Measurements from ENCODE around the gene TSPOAP1.

DNA sequence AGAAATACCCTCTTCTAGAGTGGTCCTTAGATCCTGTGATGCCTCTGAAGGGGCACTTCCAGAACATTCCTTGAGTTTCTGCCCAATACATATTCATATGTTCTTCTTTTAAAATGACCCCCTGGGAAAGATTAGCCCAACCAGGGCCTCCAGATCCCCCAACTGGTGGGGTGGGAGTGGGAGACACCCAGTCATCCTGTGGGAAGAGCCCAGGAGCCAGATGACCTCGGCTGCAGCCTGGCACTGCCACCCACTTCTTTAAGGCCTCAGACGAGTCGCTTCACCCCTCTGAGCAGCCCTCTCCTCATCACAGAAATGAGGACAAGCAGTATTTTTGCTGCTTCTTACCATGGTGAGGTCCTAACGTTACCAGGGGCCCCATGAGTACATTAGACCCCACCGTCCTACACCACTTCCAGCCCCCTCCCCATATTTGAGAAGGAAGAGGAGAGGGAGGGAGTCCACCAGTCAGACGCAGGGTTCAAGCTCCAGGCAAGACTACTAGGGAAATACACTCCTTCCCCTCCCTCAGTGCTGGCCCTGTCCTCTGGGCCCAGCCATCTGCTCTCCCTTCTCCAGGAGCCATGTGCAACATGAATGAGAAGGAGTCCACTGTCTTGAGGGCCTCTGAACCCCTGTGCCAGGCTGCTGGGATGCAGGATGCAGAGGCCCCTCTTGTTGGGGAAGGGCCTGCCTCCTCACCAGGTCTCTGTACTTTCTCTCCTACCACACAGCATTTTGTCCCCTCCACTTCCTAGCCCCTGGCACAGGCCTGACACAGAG lies 59.6 kb downstream of the TSPOAP1 start:
- TF ChIP-seq, protein P1, sequence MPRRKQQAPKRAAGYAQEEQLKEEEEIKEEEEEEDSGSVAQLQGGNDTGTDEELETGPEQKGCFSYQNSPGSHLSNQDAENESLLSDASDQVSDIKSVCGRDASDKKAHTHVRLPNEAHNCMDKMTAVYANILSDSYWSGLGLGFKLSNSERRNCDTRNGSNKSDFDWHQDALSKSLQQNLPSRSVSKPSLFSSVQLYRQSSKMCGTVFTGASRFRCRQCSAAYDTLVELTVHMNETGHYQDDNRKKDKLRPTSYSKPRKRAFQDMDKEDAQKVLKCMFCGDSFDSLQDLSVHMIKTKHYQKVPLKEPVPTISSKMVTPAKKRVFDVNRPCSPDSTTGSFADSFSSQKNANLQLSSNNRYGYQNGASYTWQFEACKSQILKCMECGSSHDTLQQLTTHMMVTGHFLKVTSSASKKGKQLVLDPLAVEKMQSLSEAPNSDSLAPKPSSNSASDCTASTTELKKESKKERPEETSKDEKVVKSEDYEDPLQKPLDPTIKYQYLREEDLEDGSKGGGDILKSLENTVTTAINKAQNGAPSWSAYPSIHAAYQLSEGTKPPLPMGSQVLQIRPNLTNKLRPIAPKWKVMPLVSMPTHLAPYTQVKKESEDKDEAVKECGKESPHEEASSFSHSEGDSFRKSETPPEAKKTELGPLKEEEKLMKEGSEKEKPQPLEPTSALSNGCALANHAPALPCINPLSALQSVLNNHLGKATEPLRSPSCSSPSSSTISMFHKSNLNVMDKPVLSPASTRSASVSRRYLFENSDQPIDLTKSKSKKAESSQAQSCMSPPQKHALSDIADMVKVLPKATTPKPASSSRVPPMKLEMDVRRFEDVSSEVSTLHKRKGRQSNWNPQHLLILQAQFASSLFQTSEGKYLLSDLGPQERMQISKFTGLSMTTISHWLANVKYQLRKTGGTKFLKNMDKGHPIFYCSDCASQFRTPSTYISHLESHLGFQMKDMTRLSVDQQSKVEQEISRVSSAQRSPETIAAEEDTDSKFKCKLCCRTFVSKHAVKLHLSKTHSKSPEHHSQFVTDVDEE (CRISPR knock-in tag; IDR thresholded peaks at IDR 0.05), result no peak
- TF ChIP-seq ZNF565 (CRISPR knock-in tag; conservative IDR thresholded peaks at IDR 0.05; ENCODE audit: low read depth), result no peak
- no peak for TF ChIP-seq ZFP3 (CRISPR knock-in tag; IDR thresholded peaks at IDR 0.05)
- TF ChIP-seq ESRRG (CRISPR knock-in tag; IDR thresholded peaks at IDR 0.05), result no peak
- TF ChIP-seq TCF4 (CRISPR knock-in tag; IDR thresholded peaks at IDR 0.05; ENCODE audit: borderline replicate concordance), result no peak
- no peak for TF ChIP-seq TOX (CRISPR knock-in tag; IDR thresholded peaks at IDR 0.05; ENCODE audit: borderline replicate concordance)
- no peak for TF ChIP-seq OSR1 (CRISPR knock-in tag; IDR thresholded peaks at IDR 0.05)
- TF ChIP-seq ZNF8 (CRISPR knock-in tag; IDR thresholded peaks at IDR 0.05), result no peak
- no peak for TF ChIP-seq ZFP30 (CRISPR knock-in tag; IDR thresholded peaks at IDR 0.05)
- TF ChIP-seq, protein P2, sequence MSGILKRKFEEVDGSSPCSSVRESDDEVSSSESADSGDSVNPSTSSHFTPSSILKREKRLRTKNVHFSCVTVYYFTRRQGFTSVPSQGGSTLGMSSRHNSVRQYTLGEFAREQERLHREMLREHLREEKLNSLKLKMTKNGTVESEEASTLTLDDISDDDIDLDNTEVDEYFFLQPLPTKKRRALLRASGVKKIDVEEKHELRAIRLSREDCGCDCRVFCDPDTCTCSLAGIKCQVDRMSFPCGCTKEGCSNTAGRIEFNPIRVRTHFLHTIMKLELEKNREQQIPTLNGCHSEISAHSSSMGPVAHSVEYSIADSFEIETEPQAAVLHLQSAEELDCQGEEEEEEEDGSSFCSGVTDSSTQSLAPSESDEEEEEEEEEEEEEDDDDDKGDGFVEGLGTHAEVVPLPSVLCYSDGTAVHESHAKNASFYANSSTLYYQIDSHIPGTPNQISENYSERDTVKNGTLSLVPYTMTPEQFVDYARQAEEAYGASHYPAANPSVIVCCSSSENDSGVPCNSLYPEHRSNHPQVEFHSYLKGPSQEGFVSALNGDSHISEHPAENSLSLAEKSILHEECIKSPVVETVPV (CRISPR knock-in tag; IDR thresholded peaks at IDR 0.05), result no peak
- TF ChIP-seq BACH2 (CRISPR knock-in tag; IDR thresholded peaks at IDR 0.05; ENCODE audit: borderline replicate concordance), result no peak
- no peak for TF ChIP-seq SNAI2 (CRISPR knock-in tag; IDR thresholded peaks at IDR 0.05)
- TF ChIP-seq RARB (CRISPR knock-in tag; IDR thresholded peaks at IDR 0.05), result no peak
